IgD-negative memory B cell (primary cell): Measurements from ENCODE around the gene MAOA. TPM values are rescaled to one million over a fixed set of nuclear protein-coding genes. Genes with fewer than 3 reads are reported as not detected.

Source experiments
- H3K27ac Mint-ChIP-seq, 3 donors: one replicate each; pipeline ENCODE4 v1.8.0; 2020 to 2022; ENCODE audit warnings: mild to moderate bottlenecking in 3 of 3, mixed read lengths in 3 of 3, moderate library complexity in 1 of 3
- H3K27me3 Mint-ChIP-seq: one replicate; pipeline ENCODE4 v1.8.0; 2021; ENCODE audit warnings: mixed read lengths
- H3K36me3 Mint-ChIP-seq: one replicate; pipeline ENCODE4 v1.8.0; 2020; ENCODE audit warnings: mild to moderate bottlenecking, mixed read lengths
- H3K4me1 Mint-ChIP-seq, 3 donors: one replicate each; pipeline ENCODE4 v1.8.0; 2020 to 2022; ENCODE audit warnings: mixed read lengths in 3 of 3, mild to moderate bottlenecking in 1 of 3
- H3K4me3 Mint-ChIP-seq, 4 donors: one replicate each; pipeline ENCODE4 v1.8.0; 2020 to 2022; ENCODE audit warnings: mild to moderate bottlenecking in 4 of 4, mixed read lengths in 4 of 4, moderate library complexity in 3 of 4
- H3K9me3 Mint-ChIP-seq, 3 donors: one replicate each; pipeline ENCODE4 v1.8.0; 2020 to 2021; ENCODE audit warnings: mixed read lengths in 3 of 3, mild to moderate bottlenecking in 1 of 3
- polyA plus RNA-seq: library from polyadenylated mRNA; unstranded; fragments of 300-500 nt; fragmentation: Illumina TruSeq; gene quantifications from one replicate; pipeline ENCODE4 v1.2.3, GENCODE V29; 2021

MAOA gene
- polyA plus RNA-seq, 1 donor from 2014 or later: not detected

DNA sequence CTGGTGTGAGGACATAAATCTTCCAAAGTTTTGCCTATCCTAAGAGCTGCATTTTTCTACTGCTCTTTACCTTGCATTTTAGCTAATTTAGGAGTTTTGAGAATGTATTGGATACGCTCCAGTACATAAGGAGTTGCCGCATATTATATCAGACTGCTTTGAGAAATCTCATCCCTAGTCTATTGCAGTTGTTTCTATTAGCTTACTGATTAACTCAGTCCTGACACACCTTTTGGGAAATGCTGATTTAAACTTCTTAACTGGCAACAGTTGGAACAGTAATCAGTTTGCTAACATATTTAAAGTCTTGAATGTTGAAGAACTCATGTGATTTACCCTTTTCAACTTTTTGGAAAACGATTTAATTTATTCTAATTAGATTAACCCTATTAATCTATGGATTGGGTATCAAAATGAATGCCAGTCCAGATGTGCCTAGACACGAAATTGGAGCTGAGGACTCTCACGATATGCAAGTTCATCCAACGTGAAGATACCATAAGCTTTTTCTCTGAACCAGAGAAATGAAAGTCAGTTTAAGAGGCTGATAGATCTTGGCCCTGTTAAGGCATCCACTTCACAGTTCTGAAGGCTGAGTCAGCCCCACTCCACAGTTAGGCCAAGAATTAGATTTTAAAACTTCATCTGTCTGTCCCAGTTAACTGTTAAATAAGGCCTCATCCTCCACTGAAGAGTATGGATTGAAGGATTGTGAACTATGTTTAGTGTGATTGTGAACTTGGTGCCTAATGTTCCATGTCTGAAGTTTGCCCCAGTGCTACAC, 90.0 kb downstream of the MAOA start:
- Mint-ChIP-seq H3K9me3 (no peaks in the 10 kb centered on the region), H3K4me1 (peaks cover 0 to 4% (median 2%) of the 10 kb centered on the region in 3 donors), H3K4me3 (no peak overlapping the region), H3K27ac (no peak overlapping the region), H3K36me3 (no peaks in the 10 kb centered on the region), H3K27me3 (peaks cover 7% of the 10 kb centered on the region)

DNA sequence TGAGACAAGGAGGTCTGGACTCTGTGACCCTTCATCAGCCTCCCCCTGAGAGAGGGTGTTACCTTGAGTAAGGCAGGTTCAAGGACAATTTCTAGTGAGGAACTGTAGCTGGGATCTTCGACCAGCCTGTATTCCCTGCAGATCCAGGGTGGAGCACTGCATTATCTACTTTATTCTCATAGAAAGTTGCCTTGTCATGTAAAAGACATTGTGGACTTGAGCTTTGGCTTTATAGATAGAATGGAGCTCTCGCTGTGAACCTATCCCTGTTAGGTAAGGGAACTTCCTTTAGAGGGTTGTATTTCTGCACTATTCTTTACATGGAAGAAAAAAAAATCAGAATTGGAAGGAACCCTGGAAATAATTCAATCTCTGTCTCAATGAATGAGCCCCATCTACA, 91.4 kb downstream of the MAOA start:
- H3K27me3 Mint-ChIP-seq: peaks cover 6% of the 10 kb centered on the region
- no peaks in the 10 kb centered on the region for H3K36me3 Mint-ChIP-seq
- no peaks in the 10 kb centered on the region for H3K9me3 Mint-ChIP-seq
- H3K4me1 Mint-ChIP-seq: peaks cover 0 to 4% (median 2%) of the 10 kb centered on the region in 3 donors
- H3K27ac Mint-ChIP-seq: peak overlapping the region in 1 of 3 donors; percentile 13
- no peak overlapping the region for H3K4me3 Mint-ChIP-seq

DNA sequence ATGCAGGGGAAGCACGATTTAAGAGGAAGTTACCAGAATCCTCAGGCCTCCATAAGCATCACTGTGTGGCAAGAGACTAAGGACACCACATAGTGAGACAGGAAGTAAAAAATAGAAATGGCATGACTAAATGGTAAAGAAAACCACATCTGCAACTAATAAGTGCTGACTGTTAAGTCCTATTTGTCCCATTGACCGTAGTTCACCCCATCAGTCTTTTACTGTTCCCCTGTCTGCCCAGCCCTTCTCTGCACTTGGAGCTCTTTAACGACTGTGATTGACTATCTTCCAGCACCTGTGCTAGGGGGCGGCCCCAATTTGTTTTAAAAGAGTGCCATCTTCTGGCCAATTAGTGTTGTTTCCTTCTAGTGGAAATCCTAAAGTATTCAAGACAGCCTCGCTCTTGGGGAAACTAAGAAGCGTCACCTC, 94.2 kb downstream of the MAOA start:
- H3K27me3 Mint-ChIP-seq: peaks cover 3% of the 10 kb centered on the region
- H3K4me3 Mint-ChIP-seq: no peak overlapping the region
- H3K36me3 Mint-ChIP-seq: no peaks in the 10 kb centered on the region
- H3K27ac Mint-ChIP-seq: no peak overlapping the region
- no peaks in the 10 kb centered on the region for H3K9me3 Mint-ChIP-seq
- H3K4me1 Mint-ChIP-seq: peaks cover 0 to 4% (median 2%) of the 10 kb centered on the region in 3 donors

DNA sequence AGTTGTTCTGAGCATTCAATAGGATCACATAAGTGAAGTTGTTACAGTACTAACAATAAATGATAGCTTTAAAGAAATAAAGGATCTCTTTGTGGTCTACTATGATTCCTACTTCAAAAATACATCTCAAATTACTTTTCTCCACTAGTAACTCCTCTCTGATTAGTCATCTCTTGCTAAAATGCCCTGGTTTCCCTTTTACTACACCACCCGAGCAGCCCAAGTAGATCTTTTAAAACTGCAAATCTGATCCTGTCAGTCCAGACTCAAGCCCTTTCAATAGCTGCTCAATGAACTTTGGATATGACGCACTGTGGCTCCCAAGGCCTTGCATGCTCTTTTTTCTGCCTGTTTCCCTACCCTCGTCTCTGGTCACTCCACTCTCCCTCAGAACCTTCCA, 97.5 kb downstream of the MAOA start:
- Mint-ChIP-seq H3K4me3 (no peak overlapping the region), H3K9me3 (no peaks in the 10 kb centered on the region), H3K27me3 (peaks cover 5% of the 10 kb centered on the region), H3K27ac (no peak overlapping the region), H3K36me3 (no peaks in the 10 kb centered on the region), H3K4me1 (peaks cover 0 to 4% (median 2%) of the 10 kb centered on the region in 3 donors)

DNA sequence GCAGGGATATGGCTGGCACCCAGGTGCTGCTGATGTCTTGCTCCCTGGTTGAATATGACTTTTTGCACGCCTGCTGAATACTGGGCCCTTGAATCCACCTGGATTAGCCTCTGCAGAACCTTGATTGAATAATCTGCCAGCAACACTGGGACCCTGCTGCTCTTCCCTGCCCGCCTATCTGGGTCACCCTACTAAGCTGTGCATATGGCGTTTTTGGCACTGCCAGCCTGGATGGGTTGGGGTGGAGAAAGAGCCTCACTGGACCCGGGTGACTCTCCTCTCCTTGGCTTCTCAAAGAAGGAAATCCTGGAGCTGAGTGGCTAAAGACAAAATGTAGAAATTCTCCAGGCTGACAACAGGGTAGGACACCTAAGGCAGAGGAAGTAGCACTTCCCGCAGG, 100.0 kb downstream of the MAOA start:
- Mint-ChIP-seq H3K27me3 (peaks cover 5% of the 10 kb centered on the region), H3K4me1 (no peaks in the 10 kb centered on the region), H3K36me3 (no peaks in the 10 kb centered on the region), H3K4me3 (no peak overlapping the region), H3K9me3 (no peaks in the 10 kb centered on the region), H3K27ac (no peak overlapping the region)

DNA sequence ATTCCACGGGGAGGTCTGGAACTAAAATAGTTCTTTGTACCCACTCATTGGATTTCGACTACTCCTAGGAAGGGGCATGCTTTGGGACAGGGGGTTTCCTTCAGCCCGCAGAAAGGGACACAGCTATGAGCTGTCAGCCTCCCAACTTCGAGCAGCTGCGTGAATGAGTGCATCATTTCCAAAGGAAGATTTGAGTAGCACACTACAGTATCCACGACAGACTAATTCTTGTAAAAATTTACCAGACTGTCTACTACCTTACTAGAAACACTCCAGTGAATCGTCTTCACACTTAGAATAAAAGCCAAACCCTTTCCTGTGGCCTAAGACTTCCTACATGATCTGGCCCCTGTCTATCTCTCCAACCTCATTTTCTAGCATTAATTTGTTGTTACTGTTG, 101.9 kb downstream of the MAOA start:
- H3K4me1 Mint-ChIP-seq: no peaks in the 10 kb centered on the region
- no peak overlapping the region for H3K4me3 Mint-ChIP-seq
- no peak overlapping the region for H3K27ac Mint-ChIP-seq
- H3K27me3 Mint-ChIP-seq: peaks cover 3% of the 10 kb centered on the region
- H3K36me3 Mint-ChIP-seq: no peaks in the 10 kb centered on the region
- H3K9me3 Mint-ChIP-seq: no peaks in the 10 kb centered on the region

DNA sequence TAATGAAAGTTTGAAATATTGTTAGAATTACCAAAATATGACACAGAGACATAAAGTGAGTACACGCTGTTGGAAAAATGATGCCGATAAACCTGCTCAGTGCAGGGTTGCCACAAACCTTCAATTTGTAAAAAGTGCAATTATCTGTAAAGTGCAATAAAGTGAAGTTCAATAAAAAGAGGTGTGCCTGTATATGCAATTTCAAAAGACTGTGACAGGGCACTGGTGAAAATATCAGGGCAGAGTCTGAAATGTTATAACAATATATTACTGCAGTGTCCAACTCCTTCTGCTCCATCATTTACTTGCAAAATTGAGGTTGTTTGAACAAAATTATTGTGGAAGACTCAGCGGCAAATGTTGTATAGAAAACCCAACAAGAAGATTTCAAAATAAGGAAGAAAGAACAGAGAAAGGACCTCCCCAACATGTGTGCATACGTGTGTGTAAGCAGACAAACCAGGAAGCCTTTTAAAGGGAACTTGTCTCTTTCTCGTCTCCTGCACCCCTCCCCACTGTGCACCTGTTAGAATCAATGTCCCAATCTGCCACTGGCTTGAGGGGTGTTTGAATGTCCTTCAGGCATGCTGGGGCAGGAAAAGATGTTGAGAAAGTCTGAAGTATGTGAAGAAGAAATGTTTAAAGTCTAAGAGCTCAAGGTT, 130.0 kb downstream of the MAOA start:
- peaks cover 4% of the 10 kb centered on the region for H3K27me3 Mint-ChIP-seq
- H3K36me3 Mint-ChIP-seq: peaks cover 2% of the 10 kb centered on the region
- no peak overlapping the region for H3K27ac Mint-ChIP-seq
- H3K4me1 Mint-ChIP-seq: no peaks in the 10 kb centered on the region
- peaks cover 2 to 10% (median 5%) of the 10 kb centered on the region in 3 donors for H3K9me3 Mint-ChIP-seq
- no peak overlapping the region for H3K4me3 Mint-ChIP-seq

Other genes with a start within 250 kb of the MAOA start
- gene MAOB, start 226.2 kb downstream of the MAOA start, polyA plus RNA-seq: not detected